Loucy (cell line): ENCODE measurements around the gene LCN10.

Experiments
- H2AFZ ChIP-seq: fragments of 200-600 bp; sonication (generic); 2 replicates; pipeline ENCODE4 v1.6.0; 2016; ENCODE audit warnings: antibody characterized with exemption, mild to moderate bottlenecking, low read length, moderate library complexity
- H3F3A ChIP-seq: fragments of 200-600 bp; 2 replicates; pipeline ENCODE4 v1.6.0; 2016; ENCODE audit warnings: antibody characterized with exemption, low read depth, mild to moderate bottlenecking
- H3K27me3 ChIP-seq: fragments of 200-600 bp; sonication (generic); 2 replicates; pipeline ENCODE4 v1.6.1; 2014; ENCODE audit warnings: low read length, mild to moderate bottlenecking; ENCODE audit not compliant: insufficient read depth, poor library complexity, severe bottlenecking
- H3K36me3 ChIP-seq: fragments of 200-600 bp; sonication (generic); 2 replicates; pipeline ENCODE4 v1.6.1; 2016; ENCODE audit warnings: low read length; ENCODE audit not compliant: insufficient read depth
- H3K4me1 ChIP-seq: fragments of 200-600 bp; sonication (generic); 2 replicates; pipeline ENCODE4 v1.5.1; 2014; ENCODE audit warnings: low read length, mild to moderate bottlenecking; ENCODE audit not compliant: insufficient read depth, poor library complexity, severe bottlenecking
- H3K4me2 ChIP-seq: fragments of 200-600 bp; sonication (generic); 2 replicates; pipeline ENCODE4 v1.6.0; 2014; ENCODE audit warnings: antibody characterized with exemption, low read length, low read depth, mild to moderate bottlenecking; ENCODE audit not compliant: poor library complexity, severe bottlenecking
- H3K4me3 ChIP-seq: fragments of 200-600 bp; sonication (generic); 2 replicates; pipeline ENCODE4 v1.5.1; 2014; ENCODE audit warnings: low read length, mild to moderate bottlenecking, mixed read lengths; ENCODE audit not compliant: poor library complexity, severe bottlenecking
- H3K79me2 ChIP-seq: fragments of 200-600 bp; sonication (generic); 2 replicates; pipeline ENCODE4 v1.6.1; 2014; ENCODE audit warnings: low read length; ENCODE audit not compliant: insufficient read depth
- H3K9ac ChIP-seq: fragments of 200-600 bp; sonication (generic); 2 replicates; pipeline ENCODE4 v1.6.0; 2014; ENCODE audit warnings: mild to moderate bottlenecking, low read depth, low read length, moderate library complexity; ENCODE audit not compliant: poor library complexity, severe bottlenecking
- H3K9me2 ChIP-seq: fragments of 200-600 bp; sonication (generic); replicated peaks from 2 replicates; pipeline ENCODE4 v1.6.1; 2016; ENCODE audit warnings: low read depth, low read length, mixed read lengths
- H3K9me3 ChIP-seq: fragments of 200-600 bp; sonication (generic); 2 replicates; pipeline ENCODE4 v1.6.1; 2014; ENCODE audit warnings: mild to moderate bottlenecking, antibody characterized with exemption, low read length, low read depth; ENCODE audit not compliant: insufficient read depth
- H4K20me1 ChIP-seq: fragments of 200-600 bp; sonication (generic); 2 replicates; pipeline ENCODE4 v1.6.0; 2014; ENCODE audit warnings: antibody characterized with exemption, low read length, mild to moderate bottlenecking; ENCODE audit not compliant: insufficient read depth, poor library complexity, severe bottlenecking
- EZH2phosphoT487 ChIP-seq: fragments of 200-600 bp; IDR thresholded peaks from 2 replicates; pipeline ENCODE4 v1.6.1; 2018; ENCODE audit warnings: antibody characterized with exemption, mild to moderate bottlenecking, moderate library complexity, borderline replicate concordance
- TF ChIP-seq, protein P1 (sequence below): fragments of 200-600 bp; sonication (generic); conservative IDR thresholded peaks from 2 replicates; pipeline ENCODE4 v1.5.1; 2014; ENCODE audit warnings: mild to moderate bottlenecking, antibody characterized with exemption, low read length

LCN10 gene

DNA sequence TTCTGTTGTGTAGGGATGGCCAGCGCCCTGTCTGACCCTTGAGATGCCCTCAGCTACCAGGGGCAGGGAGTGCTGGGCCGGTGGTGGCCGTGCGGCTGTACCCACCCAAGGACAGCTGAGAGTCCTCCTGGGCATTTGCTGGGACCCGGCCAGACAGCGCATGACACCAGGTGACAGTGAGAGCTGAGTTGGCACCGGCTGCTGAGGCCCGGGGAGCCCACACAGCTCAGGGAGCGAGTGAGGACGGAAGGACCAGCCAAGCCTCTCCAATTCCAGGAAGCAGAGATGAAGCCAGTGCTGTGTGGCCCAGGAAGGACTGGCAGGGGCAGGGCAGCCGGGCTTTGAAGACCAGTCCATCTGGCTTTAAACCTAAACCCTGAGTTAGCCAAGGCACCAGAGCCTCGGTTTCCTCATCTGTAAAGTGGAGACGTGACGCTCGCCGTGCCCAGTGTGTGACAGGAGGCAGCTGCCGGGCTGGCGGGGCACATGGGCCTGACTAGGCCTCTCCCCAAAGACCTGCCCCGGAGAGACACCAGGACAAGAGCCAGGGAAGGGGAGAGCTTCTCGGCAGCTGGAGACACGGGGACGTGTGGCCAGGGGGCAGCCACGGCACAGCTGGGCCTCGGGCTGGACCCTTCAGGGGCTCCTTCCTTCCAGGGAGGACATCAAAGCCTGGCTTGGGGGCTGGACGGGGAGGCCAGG lies 52.5 kb downstream of the LCN10 start:
- Histone ChIP-seq H3K4me3 (no peak overlapping the region), H3K27me3 (no peaks in the 10 kb centered on the region), H3K9me2 (no peaks in the 10 kb centered on the region), H2AFZ (no peak overlapping the region), H3K36me3 (no peaks in the 10 kb centered on the region), H3F3A (no peaks in the 10 kb centered on the region), H3K9me3 (no peaks in the 10 kb centered on the region), H3K9ac (no peak overlapping the region), H3K4me2 (no peak overlapping the region), H3K4me1 (peaks cover 14% of the 10 kb centered on the region), H4K20me1 (peaks cover 11% of the 10 kb centered on the region), H3K79me2 (peaks cover 15% of the 10 kb centered on the region)
- TF ChIP-seq EZH2phosphoT487: no peak
- TF ChIP-seq, protein P1, sequence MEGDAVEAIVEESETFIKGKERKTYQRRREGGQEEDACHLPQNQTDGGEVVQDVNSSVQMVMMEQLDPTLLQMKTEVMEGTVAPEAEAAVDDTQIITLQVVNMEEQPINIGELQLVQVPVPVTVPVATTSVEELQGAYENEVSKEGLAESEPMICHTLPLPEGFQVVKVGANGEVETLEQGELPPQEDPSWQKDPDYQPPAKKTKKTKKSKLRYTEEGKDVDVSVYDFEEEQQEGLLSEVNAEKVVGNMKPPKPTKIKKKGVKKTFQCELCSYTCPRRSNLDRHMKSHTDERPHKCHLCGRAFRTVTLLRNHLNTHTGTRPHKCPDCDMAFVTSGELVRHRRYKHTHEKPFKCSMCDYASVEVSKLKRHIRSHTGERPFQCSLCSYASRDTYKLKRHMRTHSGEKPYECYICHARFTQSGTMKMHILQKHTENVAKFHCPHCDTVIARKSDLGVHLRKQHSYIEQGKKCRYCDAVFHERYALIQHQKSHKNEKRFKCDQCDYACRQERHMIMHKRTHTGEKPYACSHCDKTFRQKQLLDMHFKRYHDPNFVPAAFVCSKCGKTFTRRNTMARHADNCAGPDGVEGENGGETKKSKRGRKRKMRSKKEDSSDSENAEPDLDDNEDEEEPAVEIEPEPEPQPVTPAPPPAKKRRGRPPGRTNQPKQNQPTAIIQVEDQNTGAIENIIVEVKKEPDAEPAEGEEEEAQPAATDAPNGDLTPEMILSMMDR: no peak

GRCh38 chr9:136689108-136689460 lies 53.7 kb downstream of the LCN10 start:
- peaks cover 27% of the 10 kb centered on the region for H3K79me2 ChIP-seq
- H3K4me3 ChIP-seq: no peak overlapping the region
- H3K9me2 ChIP-seq: no peaks in the 10 kb centered on the region
- H3K36me3 ChIP-seq: no peaks in the 10 kb centered on the region
- H3K9ac ChIP-seq: no peak overlapping the region
- H3F3A ChIP-seq: no peaks in the 10 kb centered on the region
- H2AFZ ChIP-seq: no peak overlapping the region
- H3K27me3 ChIP-seq: no peaks in the 10 kb centered on the region
- peaks cover 23% of the 10 kb centered on the region for H4K20me1 ChIP-seq
- no peak overlapping the region for H3K4me2 ChIP-seq
- peaks cover 19% of the 10 kb centered on the region for H3K4me1 ChIP-seq
- H3K9me3 ChIP-seq: no peaks in the 10 kb centered on the region
- TF ChIP-seq, protein P1: no peak
- no peak for TF ChIP-seq EZH2phosphoT487

- no peaks in the 10 kb centered on the region for H3F3A ChIP-seq
- H3K4me1 ChIP-seq: peaks cover 25% of the 10 kb centered on the region
- H3K79me2 ChIP-seq: peaks cover 33% of the 10 kb centered on the region
- no peak overlapping the region for H2AFZ ChIP-seq
- no peak overlapping the region for H3K4me2 ChIP-seq
- H3K9me3 ChIP-seq: no peaks in the 10 kb centered on the region
- H3K9ac ChIP-seq: no peak overlapping the region
- no peaks in the 10 kb centered on the region for H3K9me2 ChIP-seq
- TF ChIP-seq EZH2phosphoT487: no peak
- TF ChIP-seq, protein P1: no peak
- H3K27me3 ChIP-seq: no peaks in the 10 kb centered on the region
- H3K4me3 ChIP-seq: no peak overlapping the region
- H3K36me3 ChIP-seq: no peaks in the 10 kb centered on the region
- peaks cover 26% of the 10 kb centered on the region for H4K20me1 ChIP-seq
These were observed 54.2 kb downstream of the LCN10 start for GRCh38 chr9:136688274-136689107.
